GM23338 (cell line): Measurements from ENCODE around the gene NDRG3. TPM values are rescaled to one million over a fixed set of nuclear protein-coding genes. Genes with fewer than 3 reads are reported as not detected.

Experiments used
- ATAC-seq: fragments of 200-7000 bp; cut with Tn5 transposase; 3 replicates; pipeline ENCODE4 v1.9.1; 2020
- DNase-seq: peaks from one replicate; pipeline ENCODE4 v3.0.0-alpha.2; 2015; ENCODE audit warnings: low spot score
- H2AFZ ChIP-seq: fragments of 200-600 bp; sonication (generic); 2 replicates; pipeline ENCODE4 v1.8.0; 2016; ENCODE audit warnings: antibody characterized with exemption, mild to moderate bottlenecking, moderate library complexity
- H3F3A ChIP-seq: fragments of 200-600 bp; sonication (generic); replicated peaks from 2 replicates; pipeline ENCODE4 v1.8.0; 2017; ENCODE audit warnings: antibody characterized with exemption, mixed run types, low read depth
- H3K27ac ChIP-seq: fragments of 200-600 bp; sonication (generic); 2 replicates; pipeline ENCODE4 v1.6.1; 2016; ENCODE audit warnings: low read depth
- H3K27me3 ChIP-seq: fragments of 200-600 bp; sonication (generic); 2 replicates; pipeline ENCODE4 v1.8.0; 2016; ENCODE audit warnings: mild to moderate bottlenecking, mixed run types, moderate library complexity; ENCODE audit not compliant: insufficient read depth
- H3K36me3 ChIP-seq: fragments of 200-600 bp; sonication (generic); 2 replicates; pipeline ENCODE4 v1.8.0; 2016; ENCODE audit warnings: mild to moderate bottlenecking; ENCODE audit not compliant: insufficient read depth
- H3K4me1 ChIP-seq: fragments of 200-600 bp; sonication (generic); 2 replicates; pipeline ENCODE4 v1.8.0; 2016; ENCODE audit warnings: mild to moderate bottlenecking, moderate library complexity; ENCODE audit not compliant: insufficient read depth
- H3K4me2 ChIP-seq: fragments of 200-600 bp; sonication (generic); 2 replicates; pipeline ENCODE4 v1.7.1; 2017; ENCODE audit warnings: mixed run types
- H3K4me3 ChIP-seq: fragments of 200-600 bp; sonication (generic); 2 replicates; pipeline ENCODE4 v1.6.1; 2016; ENCODE audit warnings: mixed run types
- H3K79me2 ChIP-seq: fragments of 200-600 bp; sonication (generic); replicated peaks from 2 replicates; pipeline ENCODE4 v1.8.0; 2017; ENCODE audit warnings: mild to moderate bottlenecking; ENCODE audit not compliant: insufficient read depth
- H3K9me2 ChIP-seq: fragments of 200-600 bp; sonication (generic); 2 replicates; pipeline ENCODE4 v1.8.0; 2017; ENCODE audit not compliant: insufficient read depth
- H4K20me1 ChIP-seq: fragments of 200-600 bp; sonication (generic); replicated peaks from 2 replicates; pipeline ENCODE4 v1.8.0; 2017; ENCODE audit warnings: mild to moderate bottlenecking; ENCODE audit not compliant: insufficient read depth
- H3K27ac Mint-ChIP-seq: 2 replicates; pipeline ENCODE4 v1.8.0; 2020; ENCODE audit warnings: inconsistent platforms, mild to moderate bottlenecking, moderate library complexity, mixed read lengths
- H3K27me3 Mint-ChIP-seq: 3 replicates; pipeline ENCODE4 v1.8.0; 2022; ENCODE audit warnings: low read depth, mild to moderate bottlenecking, moderate library complexity, mixed read lengths, inconsistent platforms; ENCODE audit not compliant: insufficient read depth, poor library complexity
- H3K36me3 Mint-ChIP-seq: 3 replicates; pipeline ENCODE4 v1.8.0; 2021; ENCODE audit warnings: low read depth, mild to moderate bottlenecking, inconsistent platforms, moderate library complexity, mixed read lengths
- H3K4me1 Mint-ChIP-seq: 3 replicates; pipeline ENCODE4 v1.8.0; 2020; ENCODE audit warnings: mild to moderate bottlenecking, inconsistent platforms, mixed read lengths
- H3K4me3 Mint-ChIP-seq: 3 replicates; pipeline ENCODE4 v1.8.0; 2021; ENCODE audit warnings: moderate library complexity, mild to moderate bottlenecking, inconsistent platforms, mixed read lengths
- H3K9me3 Mint-ChIP-seq: 3 replicates; pipeline ENCODE4 v1.8.0; 2020; ENCODE audit warnings: moderate library complexity, mild to moderate bottlenecking, inconsistent platforms, mixed read lengths
- CREB1 ChIP-seq: fragments of 250-450 bp; sonication (Bioruptor Pico); IDR thresholded peaks from 2 replicates; pipeline ENCODE4 v1.5.0; 2020; ENCODE audit warnings: low read depth, mild to moderate bottlenecking, moderate library complexity
- EZH2 ChIP-seq: fragments of 200-600 bp; sonication (generic); IDR thresholded peaks from one replicate; pipeline ENCODE4 v1.8.0; 2017; ENCODE audit warnings: antibody characterized with exemption, mild to moderate bottlenecking, low read depth; ENCODE audit not compliant: unreplicated experiment
- EZH2phosphoT487 ChIP-seq: fragments of 200-600 bp; sonication (generic); IDR thresholded peaks from one replicate; pipeline ENCODE4 v1.8.1; 2018; ENCODE audit warnings: antibody characterized with exemption; ENCODE audit not compliant: unreplicated experiment
- JUNB ChIP-seq: IDR thresholded peaks from one replicate; pipeline ENCODE4 v1.6.1; 2016; ENCODE audit warnings: antibody characterized with exemption; ENCODE audit not compliant: unreplicated experiment
- NANOG ChIP-seq: IDR thresholded peaks from 2 replicates; pipeline ENCODE4 v1.6.1; 2016; ENCODE audit warnings: antibody characterized with exemption, borderline replicate concordance
- POLR2AphosphoS5 ChIP-seq: IDR thresholded peaks from 2 replicates; pipeline ENCODE4 v1.6.1; 2016; ENCODE audit warnings: antibody characterized with exemption, low read depth
- STAT1 ChIP-seq: IDR thresholded peaks from one replicate; pipeline ENCODE4 v1.6.1; 2016; ENCODE audit warnings: antibody characterized with exemption; ENCODE audit not compliant: unreplicated experiment
- ZNF114 ChIP-seq: fragments of 250-450 bp; sonication (Bioruptor Pico); IDR thresholded peaks from 2 replicates; pipeline ENCODE4 v1.5.0; 2020; ENCODE audit warnings: mild to moderate bottlenecking, moderate library complexity
- ZNF331 ChIP-seq: fragments of 250-450 bp; sonication (Bioruptor Pico); IDR thresholded peaks from 2 replicates; pipeline ENCODE4 v1.5.0; 2020; ENCODE audit warnings: low read depth, mild to moderate bottlenecking, moderate library complexity
- polyA plus RNA-seq: library from polyadenylated mRNA; unstranded; fragments of >200 nt; fragmentation: Nextera tagmentation; extraction: Ambion mirVana; gene quantifications from 2 replicates; pipeline ENCODE4 v1.2.1, GENCODE V29; 2016
- total RNA-seq: library from RNA; depleted of rRNA; stranded (reverse); fragments of >200 nt; shearing (Covaris generic); gene quantifications from 2 replicates; pipeline ENCODE4 v1.2.3, GENCODE V29; 2014
- TF ChIP-seq, protein P1 (sequence below), 2 experiments: fragments of 200-600 bp in 1 of 2; sonication (generic) in 1 of 2; conservative IDR thresholded peaks; 2 replicates each; pipeline versions ENCODE4 v1.5.1 to v1.6.1; 2016 to 2017; ENCODE audit warnings: antibody characterized with exemption in 2 of 2, low read depth in 2 of 2, mild to moderate bottlenecking in 2 of 2, moderate library complexity in 1 of 2
- TF ChIP-seq, protein P2 (sequence below): IDR thresholded peaks from 2 replicates; pipeline ENCODE4 v1.6.1; 2016; ENCODE audit warnings: antibody characterized with exemption
- TF ChIP-seq, protein P3 (sequence below): IDR thresholded peaks from one replicate; pipeline ENCODE4 v1.6.1; 2018; ENCODE audit warnings: antibody characterized with exemption; ENCODE audit not compliant: unreplicated experiment
- TF ChIP-seq, protein P4 (sequence below): fragments of 250-450 bp; sonication (Bioruptor Pico); IDR thresholded peaks from 2 replicates; pipeline ENCODE4 v1.5.0; 2020; ENCODE audit warnings: mild to moderate bottlenecking, moderate library complexity

NDRG3 gene
- total and polyA plus RNA-seq, 2 experiments from 2014 or later, result 18.6 to 24.0 TPM

DNA sequence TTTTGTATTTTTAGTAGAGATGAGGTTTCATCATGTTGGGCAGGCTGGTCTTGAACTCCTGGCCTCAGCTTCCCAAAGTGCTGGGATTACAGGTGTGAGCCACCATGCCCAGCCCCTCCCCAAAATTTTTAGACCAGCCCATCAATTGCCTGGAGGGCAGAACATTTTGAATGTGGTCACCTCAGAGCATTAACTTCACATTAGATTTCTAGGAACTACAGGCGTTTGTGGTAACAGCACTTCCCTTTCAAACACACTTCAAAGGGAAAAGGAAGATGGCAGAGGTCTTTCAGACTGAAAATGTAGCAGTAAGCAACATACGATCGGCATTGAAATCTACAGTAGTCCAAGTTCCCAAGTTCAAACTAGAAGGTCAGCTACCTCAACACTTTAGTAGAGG, 87.6 kb downstream of the NDRG3 start (continued):
- no peak for TF ChIP-seq STAT1

DNA sequence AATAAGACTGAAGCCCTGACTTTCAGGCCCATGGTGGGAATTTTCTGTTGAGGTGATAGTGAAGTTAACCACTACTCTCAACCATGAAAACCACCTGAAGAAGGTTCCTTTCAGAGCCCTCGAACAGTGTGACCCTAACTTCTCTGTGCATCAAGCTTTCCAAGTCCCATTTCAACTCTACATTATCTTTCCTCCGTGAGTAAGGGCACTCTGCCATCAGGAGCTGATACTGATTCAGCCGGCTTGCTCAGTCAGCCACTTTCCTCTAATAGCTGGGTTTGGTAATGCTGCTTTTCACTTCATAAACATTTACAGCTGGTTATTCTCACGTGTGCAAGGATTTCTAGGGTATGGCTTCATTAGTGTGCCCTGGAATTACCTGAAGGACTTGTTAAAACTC, 89.2 kb downstream of the NDRG3 start:
- H3K9me3 Mint-ChIP-seq, result no peaks in the 10 kb centered on the region
- no peaks in the 10 kb centered on the region for H3K79me2 ChIP-seq
- ATAC-seq, result no peak

More for the DNA sequence above, 89.2 kb downstream of the NDRG3 start:
- Histone ChIP-seq H2AFZ (no peak overlapping the region), H3F3A (no peaks in the 10 kb centered on the region), H4K20me1 (no peaks in the 10 kb centered on the region), H3K4me1 (no peaks in the 10 kb centered on the region), H3K9me2 (no peaks in the 10 kb centered on the region), H3K4me3 (no peak overlapping the region), H3K36me3 (no peaks in the 10 kb centered on the region; the same call in 1 of the 2 replicates), H3K27me3 (no peaks in the 10 kb centered on the region), H3K27ac (no peak overlapping the region), H3K4me2 (no peak overlapping the region)
- no peak overlapping the region for H3K4me3 Mint-ChIP-seq
- peaks cover 4% of the 10 kb centered on the region; the same call in 1 of the 3 replicates for H3K36me3 Mint-ChIP-seq
- peaks cover 4% of the 10 kb centered on the region for H3K27me3 Mint-ChIP-seq
- H3K4me1 Mint-ChIP-seq, result no peaks in the 10 kb centered on the region
- no peak for DNase-seq
- TF ChIP-seq ZNF331 (CRISPR knock-in tag), result no peak
- TF ChIP-seq, protein P1, sequence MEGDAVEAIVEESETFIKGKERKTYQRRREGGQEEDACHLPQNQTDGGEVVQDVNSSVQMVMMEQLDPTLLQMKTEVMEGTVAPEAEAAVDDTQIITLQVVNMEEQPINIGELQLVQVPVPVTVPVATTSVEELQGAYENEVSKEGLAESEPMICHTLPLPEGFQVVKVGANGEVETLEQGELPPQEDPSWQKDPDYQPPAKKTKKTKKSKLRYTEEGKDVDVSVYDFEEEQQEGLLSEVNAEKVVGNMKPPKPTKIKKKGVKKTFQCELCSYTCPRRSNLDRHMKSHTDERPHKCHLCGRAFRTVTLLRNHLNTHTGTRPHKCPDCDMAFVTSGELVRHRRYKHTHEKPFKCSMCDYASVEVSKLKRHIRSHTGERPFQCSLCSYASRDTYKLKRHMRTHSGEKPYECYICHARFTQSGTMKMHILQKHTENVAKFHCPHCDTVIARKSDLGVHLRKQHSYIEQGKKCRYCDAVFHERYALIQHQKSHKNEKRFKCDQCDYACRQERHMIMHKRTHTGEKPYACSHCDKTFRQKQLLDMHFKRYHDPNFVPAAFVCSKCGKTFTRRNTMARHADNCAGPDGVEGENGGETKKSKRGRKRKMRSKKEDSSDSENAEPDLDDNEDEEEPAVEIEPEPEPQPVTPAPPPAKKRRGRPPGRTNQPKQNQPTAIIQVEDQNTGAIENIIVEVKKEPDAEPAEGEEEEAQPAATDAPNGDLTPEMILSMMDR (conservative IDR thresholded peaks at IDR 0.05; ENCODE audit: low read depth in 2 of 2), result no peak
- TF ChIP-seq POLR2AphosphoS5, result no peak
- TF ChIP-seq, protein P2, sequence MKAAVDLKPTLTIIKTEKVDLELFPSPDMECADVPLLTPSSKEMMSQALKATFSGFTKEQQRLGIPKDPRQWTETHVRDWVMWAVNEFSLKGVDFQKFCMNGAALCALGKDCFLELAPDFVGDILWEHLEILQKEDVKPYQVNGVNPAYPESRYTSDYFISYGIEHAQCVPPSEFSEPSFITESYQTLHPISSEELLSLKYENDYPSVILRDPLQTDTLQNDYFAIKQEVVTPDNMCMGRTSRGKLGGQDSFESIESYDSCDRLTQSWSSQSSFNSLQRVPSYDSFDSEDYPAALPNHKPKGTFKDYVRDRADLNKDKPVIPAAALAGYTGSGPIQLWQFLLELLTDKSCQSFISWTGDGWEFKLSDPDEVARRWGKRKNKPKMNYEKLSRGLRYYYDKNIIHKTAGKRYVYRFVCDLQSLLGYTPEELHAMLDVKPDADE, result no peak
- TF ChIP-seq CREB1, result no peak
- no peak for TF ChIP-seq STAT1
- TF ChIP-seq NANOG, result no peak
- TF ChIP-seq ZNF114 (CRISPR knock-in tag), result no peak
- TF ChIP-seq, protein P3, sequence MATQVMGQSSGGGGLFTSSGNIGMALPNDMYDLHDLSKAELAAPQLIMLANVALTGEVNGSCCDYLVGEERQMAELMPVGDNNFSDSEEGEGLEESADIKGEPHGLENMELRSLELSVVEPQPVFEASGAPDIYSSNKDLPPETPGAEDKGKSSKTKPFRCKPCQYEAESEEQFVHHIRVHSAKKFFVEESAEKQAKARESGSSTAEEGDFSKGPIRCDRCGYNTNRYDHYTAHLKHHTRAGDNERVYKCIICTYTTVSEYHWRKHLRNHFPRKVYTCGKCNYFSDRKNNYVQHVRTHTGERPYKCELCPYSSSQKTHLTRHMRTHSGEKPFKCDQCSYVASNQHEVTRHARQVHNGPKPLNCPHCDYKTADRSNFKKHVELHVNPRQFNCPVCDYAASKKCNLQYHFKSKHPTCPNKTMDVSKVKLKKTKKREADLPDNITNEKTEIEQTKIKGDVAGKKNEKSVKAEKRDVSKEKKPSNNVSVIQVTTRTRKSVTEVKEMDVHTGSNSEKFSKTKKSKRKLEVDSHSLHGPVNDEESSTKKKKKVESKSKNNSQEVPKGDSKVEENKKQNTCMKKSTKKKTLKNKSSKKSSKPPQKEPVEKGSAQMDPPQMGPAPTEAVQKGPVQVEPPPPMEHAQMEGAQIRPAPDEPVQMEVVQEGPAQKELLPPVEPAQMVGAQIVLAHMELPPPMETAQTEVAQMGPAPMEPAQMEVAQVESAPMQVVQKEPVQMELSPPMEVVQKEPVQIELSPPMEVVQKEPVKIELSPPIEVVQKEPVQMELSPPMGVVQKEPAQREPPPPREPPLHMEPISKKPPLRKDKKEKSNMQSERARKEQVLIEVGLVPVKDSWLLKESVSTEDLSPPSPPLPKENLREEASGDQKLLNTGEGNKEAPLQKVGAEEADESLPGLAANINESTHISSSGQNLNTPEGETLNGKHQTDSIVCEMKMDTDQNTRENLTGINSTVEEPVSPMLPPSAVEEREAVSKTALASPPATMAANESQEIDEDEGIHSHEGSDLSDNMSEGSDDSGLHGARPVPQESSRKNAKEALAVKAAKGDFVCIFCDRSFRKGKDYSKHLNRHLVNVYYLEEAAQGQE, result no peak
- no peak for TF ChIP-seq EZH2
- TF ChIP-seq, protein P4, sequence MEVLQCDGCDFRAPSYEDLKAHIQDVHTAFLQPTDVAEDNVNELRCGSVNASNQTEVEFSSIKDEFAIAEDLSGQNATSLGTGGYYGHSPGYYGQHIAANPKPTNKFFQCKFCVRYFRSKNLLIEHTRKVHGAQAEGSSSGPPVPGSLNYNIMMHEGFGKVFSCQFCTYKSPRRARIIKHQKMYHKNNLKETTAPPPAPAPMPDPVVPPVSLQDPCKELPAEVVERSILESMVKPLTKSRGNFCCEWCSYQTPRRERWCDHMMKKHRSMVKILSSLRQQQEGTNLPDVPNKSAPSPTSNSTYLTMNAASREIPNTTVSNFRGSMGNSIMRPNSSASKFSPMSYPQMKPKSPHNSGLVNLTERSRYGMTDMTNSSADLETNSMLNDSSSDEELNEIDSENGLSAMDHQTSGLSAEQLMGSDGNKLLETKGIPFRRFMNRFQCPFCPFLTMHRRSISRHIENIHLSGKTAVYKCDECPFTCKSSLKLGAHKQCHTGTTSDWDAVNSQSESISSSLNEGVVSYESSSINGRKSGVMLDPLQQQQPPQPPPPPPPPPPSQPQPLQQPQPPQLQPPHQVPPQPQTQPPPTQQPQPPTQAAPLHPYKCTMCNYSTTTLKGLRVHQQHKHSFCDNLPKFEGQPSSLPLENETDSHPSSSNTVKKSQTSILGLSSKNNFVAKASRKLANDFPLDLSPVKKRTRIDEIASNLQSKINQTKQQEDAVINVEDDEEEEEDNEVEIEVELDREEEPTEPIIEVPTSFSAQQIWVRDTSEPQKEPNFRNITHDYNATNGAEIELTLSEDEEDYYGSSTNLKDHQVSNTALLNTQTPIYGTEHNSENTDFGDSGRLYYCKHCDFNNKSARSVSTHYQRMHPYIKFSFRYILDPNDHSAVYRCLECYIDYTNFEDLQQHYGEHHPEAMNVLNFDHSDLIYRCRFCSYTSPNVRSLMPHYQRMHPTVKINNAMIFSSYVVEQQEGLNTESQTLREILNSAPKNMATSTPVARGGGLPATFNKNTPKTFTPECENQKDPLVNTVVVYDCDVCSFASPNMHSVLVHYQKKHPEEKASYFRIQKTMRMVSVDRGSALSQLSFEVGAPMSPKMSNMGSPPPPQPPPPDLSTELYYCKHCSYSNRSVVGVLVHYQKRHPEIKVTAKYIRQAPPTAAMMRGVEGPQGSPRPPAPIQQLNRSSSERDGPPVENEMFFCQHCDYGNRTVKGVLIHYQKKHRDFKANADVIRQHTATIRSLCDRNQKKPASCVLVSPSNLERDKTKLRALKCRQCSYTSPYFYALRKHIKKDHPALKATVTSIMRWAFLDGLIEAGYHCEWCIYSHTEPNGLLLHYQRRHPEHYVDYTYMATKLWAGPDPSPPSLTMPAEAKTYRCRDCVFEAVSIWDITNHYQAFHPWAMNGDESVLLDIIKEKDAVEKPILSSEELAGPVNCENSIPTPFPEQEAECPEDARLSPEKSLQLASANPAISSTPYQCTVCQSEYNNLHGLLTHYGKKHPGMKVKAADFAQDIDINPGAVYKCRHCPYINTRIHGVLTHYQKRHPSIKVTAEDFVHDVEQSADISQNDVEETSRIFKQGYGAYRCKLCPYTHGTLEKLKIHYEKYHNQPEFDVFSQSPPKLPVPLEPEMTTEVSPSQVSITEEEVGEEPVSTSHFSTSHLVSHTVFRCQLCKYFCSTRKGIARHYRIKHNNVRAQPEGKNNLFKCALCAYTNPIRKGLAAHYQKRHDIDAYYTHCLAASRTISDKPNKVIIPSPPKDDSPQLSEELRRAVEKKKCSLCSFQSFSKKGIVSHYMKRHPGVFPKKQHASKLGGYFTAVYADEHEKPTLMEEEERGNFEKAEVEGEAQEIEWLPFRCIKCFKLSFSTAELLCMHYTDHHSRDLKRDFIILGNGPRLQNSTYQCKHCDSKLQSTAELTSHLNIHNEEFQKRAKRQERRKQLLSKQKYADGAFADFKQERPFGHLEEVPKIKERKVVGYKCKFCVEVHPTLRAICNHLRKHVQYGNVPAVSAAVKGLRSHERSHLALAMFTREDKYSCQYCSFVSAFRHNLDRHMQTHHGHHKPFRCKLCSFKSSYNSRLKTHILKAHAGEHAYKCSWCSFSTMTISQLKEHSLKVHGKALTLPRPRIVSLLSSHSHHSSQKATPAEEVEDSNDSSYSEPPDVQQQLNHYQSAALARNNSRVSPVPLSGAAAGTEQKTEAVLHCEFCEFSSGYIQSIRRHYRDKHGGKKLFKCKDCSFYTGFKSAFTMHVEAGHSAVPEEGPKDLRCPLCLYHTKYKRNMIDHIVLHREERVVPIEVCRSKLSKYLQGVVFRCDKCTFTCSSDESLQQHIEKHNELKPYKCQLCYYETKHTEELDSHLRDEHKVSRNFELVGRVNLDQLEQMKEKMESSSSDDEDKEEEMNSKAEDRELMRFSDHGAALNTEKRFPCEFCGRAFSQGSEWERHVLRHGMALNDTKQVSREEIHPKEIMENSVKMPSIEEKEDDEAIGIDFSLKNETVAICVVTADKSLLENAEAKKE (CRISPR knock-in tag), result no peak
- no peak for TF ChIP-seq JUNB
- no peak for TF ChIP-seq EZH2phosphoT487
- H3K27ac Mint-ChIP-seq, result no peak overlapping the region
